ENCODE results near the gene C11orf71.
A peak's percentile ranks its signal among the peaks of the same experiment; 100 is the strongest.

C11orf71 gene

GRCh38 chr11:114366331-114367243 lies 33.7 kb downstream of the C11orf71 start:
- Histone ChIP-seq H3K9ac (ENCODE audit: low read length) (peak overlapping the region; percentile 41), H2AFZ (ENCODE audit: low read depth, low read length) (no peak overlapping the region), H2BK15ac (ENCODE audit: low read depth, poor library complexity, severe bottlenecking) (no peak overlapping the region), H3K4me1 (ENCODE audit: control insufficient read depth, insufficient read depth, low read depth, low read length) (peaks cover 11% of the 10 kb centered on the region), H3K4me3 (ENCODE audit: insufficient read depth in 1 of 2, low read depth in 1 of 2, low read length in 2 of 2) (no peak overlapping the region), H3K36me3 (ENCODE audit: control insufficient read depth in 1 of 2, insufficient read depth in 2 of 2, low read depth in 1 of 2, low read length in 2 of 2) (no peaks in the 10 kb centered on the region), H3K4ac (ENCODE audit: low read depth in 1 of 2, low read length in 2 of 2) (peak overlapping the region in 1 of 2 experiments; percentile 69), H3K23ac (ENCODE audit: low read length in 2 of 2) (no peak overlapping the region), H2AK5ac (ENCODE audit: low read length, severe bottlenecking) (peak overlapping the region; percentile 82), H4K8ac (ENCODE audit: low read length) (peak overlapping the region; percentile 62), H2BK5ac (ENCODE audit: low read depth, low read length, poor library complexity, severe bottlenecking) (peak overlapping the region; percentile 91), H3K27ac (ENCODE audit: low read length, poor library complexity, severe bottlenecking) (peak overlapping the region; percentile 84), H2BK120ac (ENCODE audit: low read depth, low read length) (peak overlapping the region; percentile 23), H3K79me1 (replicated peaks; ENCODE audit: low read length, poor library complexity, severe bottlenecking) (peaks cover 1% of the 10 kb centered on the region), H3K9me3 (ENCODE audit: control insufficient read depth, low read length) (no peaks in the 10 kb centered on the region), H3K4me2 (ENCODE audit: low read length, poor library complexity, severe bottlenecking) (peak overlapping the region; percentile 15), H3K18ac (ENCODE audit: low read depth in 1 of 2, low read length in 2 of 2) (peak overlapping the region; percentile 67 to 75), H3K14ac (ENCODE audit: low read length in 2 of 2) (peak overlapping the region in 1 of 2 experiments; percentile 89), H3K27me3 (ENCODE audit: control insufficient read depth in 1 of 2, insufficient read depth in 1 of 2, low read length in 2 of 2) (no peaks in the 10 kb centered on the region), H2BK12ac (ENCODE audit: low read length in 2 of 2) (peak overlapping the region in 1 of 2 experiments; percentile 47), H4K91ac (ENCODE audit: low read length) (no peak overlapping the region)
- DNase-seq = peak; percentile 83
- WGBS = 42% methylated on average over 13 of the region's 13 CpGs

- no peaks in the 10 kb centered on the region for H3K36me3 ChIP-seq (ENCODE audit: control insufficient read depth in 1 of 2, insufficient read depth in 2 of 2, low read depth in 1 of 2, low read length in 2 of 2)
- H3K4me1 ChIP-seq (ENCODE audit: control insufficient read depth, insufficient read depth, low read depth, low read length) = peaks cover 11% of the 10 kb centered on the region
- H2BK12ac ChIP-seq (ENCODE audit: low read length in 2 of 2) = no peak overlapping the region
- H2BK120ac ChIP-seq (ENCODE audit: low read depth, low read length) = no peak overlapping the region
- H3K9me3 ChIP-seq (ENCODE audit: control insufficient read depth, low read length) = no peaks in the 10 kb centered on the region
- no peak overlapping the region for H3K23ac ChIP-seq (ENCODE audit: low read length in 2 of 2)
- H3K4ac ChIP-seq (ENCODE audit: low read depth in 1 of 2, low read length in 2 of 2) = no peak overlapping the region
- no peak overlapping the region for H3K9ac ChIP-seq (ENCODE audit: low read length)
- no peak overlapping the region for H2BK5ac ChIP-seq (ENCODE audit: low read depth, low read length, poor library complexity, severe bottlenecking)
- no peak for DNase-seq
- no peak overlapping the region for H3K4me3 ChIP-seq (ENCODE audit: insufficient read depth in 1 of 2, low read depth in 1 of 2, low read length in 2 of 2)
- H4K91ac ChIP-seq (ENCODE audit: low read length) = no peak overlapping the region
- no peak overlapping the region for H2AK5ac ChIP-seq (ENCODE audit: low read length, severe bottlenecking)
- H3K4me2 ChIP-seq (ENCODE audit: low read length, poor library complexity, severe bottlenecking) = no peak overlapping the region
- no peak overlapping the region for H3K18ac ChIP-seq (ENCODE audit: low read depth in 1 of 2, low read length in 2 of 2)
- no peaks in the 10 kb centered on the region for H3K27me3 ChIP-seq (ENCODE audit: control insufficient read depth in 1 of 2, insufficient read depth in 1 of 2, low read length in 2 of 2)
- no peak overlapping the region for H3K14ac ChIP-seq (ENCODE audit: low read length in 2 of 2)
- H3K27ac ChIP-seq (ENCODE audit: low read length, poor library complexity, severe bottlenecking) = no peak overlapping the region
- H4K8ac ChIP-seq (ENCODE audit: low read length) = no peak overlapping the region
- WGBS = 82% methylated on average over 2 of the region's 3 CpGs
- H2BK15ac ChIP-seq (ENCODE audit: low read depth, poor library complexity, severe bottlenecking) = no peak overlapping the region
- H3K79me1 ChIP-seq (replicated peaks; ENCODE audit: low read length, poor library complexity, severe bottlenecking) = no peaks in the 10 kb centered on the region
- no peak overlapping the region for H2AFZ ChIP-seq (ENCODE audit: low read depth, low read length)
These were observed 37.4 kb downstream of the C11orf71 start for GRCh38 chr11:114362958-114363357.

- H3K36me3 ChIP-seq (ENCODE audit: control insufficient read depth in 1 of 2, insufficient read depth in 2 of 2, low read depth in 1 of 2, low read length in 2 of 2) = no peaks in the 10 kb centered on the region
- H3K9me3 ChIP-seq (ENCODE audit: control insufficient read depth, low read length) = no peaks in the 10 kb centered on the region
- H4K91ac ChIP-seq (ENCODE audit: low read length) = no peak overlapping the region
- peaks cover 11% of the 10 kb centered on the region for H3K4me1 ChIP-seq (ENCODE audit: control insufficient read depth, insufficient read depth, low read depth, low read length)
- H3K4me3 ChIP-seq (ENCODE audit: insufficient read depth in 1 of 2, low read depth in 1 of 2, low read length in 2 of 2) = no peak overlapping the region
- no peak overlapping the region for H4K8ac ChIP-seq (ENCODE audit: low read length)
- H3K9ac ChIP-seq (ENCODE audit: low read length) = no peak overlapping the region
- 79% methylated on average over 3 of the region's 4 CpGs for WGBS
- no peak overlapping the region for H3K27ac ChIP-seq (ENCODE audit: low read length, poor library complexity, severe bottlenecking)
- no peak overlapping the region for H3K4me2 ChIP-seq (ENCODE audit: low read length, poor library complexity, severe bottlenecking)
- no peak overlapping the region for H3K14ac ChIP-seq (ENCODE audit: low read length in 2 of 2)
- H2BK12ac ChIP-seq (ENCODE audit: low read length in 2 of 2) = no peak overlapping the region
- no peak overlapping the region for H3K18ac ChIP-seq (ENCODE audit: low read depth in 1 of 2, low read length in 2 of 2)
- H2BK5ac ChIP-seq (ENCODE audit: low read depth, low read length, poor library complexity, severe bottlenecking) = no peak overlapping the region
- H2BK120ac ChIP-seq (ENCODE audit: low read depth, low read length) = no peak overlapping the region
- no peak overlapping the region for H3K23ac ChIP-seq (ENCODE audit: low read length in 2 of 2)
- no peaks in the 10 kb centered on the region for H3K27me3 ChIP-seq (ENCODE audit: control insufficient read depth in 1 of 2, insufficient read depth in 1 of 2, low read length in 2 of 2)
- no peaks in the 10 kb centered on the region for H3K79me1 ChIP-seq (replicated peaks; ENCODE audit: low read length, poor library complexity, severe bottlenecking)
- no peak for DNase-seq
- H3K4ac ChIP-seq (ENCODE audit: low read depth in 1 of 2, low read length in 2 of 2) = no peak overlapping the region
- no peak overlapping the region for H2AK5ac ChIP-seq (ENCODE audit: low read length, severe bottlenecking)
- H2BK15ac ChIP-seq (ENCODE audit: low read depth, poor library complexity, severe bottlenecking) = no peak overlapping the region
- H2AFZ ChIP-seq (ENCODE audit: low read depth, low read length) = no peak overlapping the region
These were observed 38.0 kb downstream of the C11orf71 start for GRCh38 chr11:114362326-114362725.

GRCh38 chr11:114359342-114359741 lies 41.0 kb downstream of the C11orf71 start:
- no peak overlapping the region for H3K23ac ChIP-seq (ENCODE audit: low read length in 2 of 2)

More at GRCh38 chr11:114359342-114359741, 41.0 kb downstream of the C11orf71 start:
- Histone ChIP-seq H3K14ac (ENCODE audit: low read length in 2 of 2) (no peak overlapping the region), H2BK12ac (ENCODE audit: low read length in 2 of 2) (no peak overlapping the region), H3K27me3 (ENCODE audit: control insufficient read depth in 1 of 2, insufficient read depth in 1 of 2, low read length in 2 of 2) (no peaks in the 10 kb centered on the region), H3K27ac (ENCODE audit: low read length, poor library complexity, severe bottlenecking) (no peak overlapping the region), H3K18ac (ENCODE audit: low read depth in 1 of 2, low read length in 2 of 2) (no peak overlapping the region), H3K36me3 (ENCODE audit: control insufficient read depth in 1 of 2, insufficient read depth in 2 of 2, low read depth in 1 of 2, low read length in 2 of 2) (no peaks in the 10 kb centered on the region), H2AFZ (ENCODE audit: low read depth, low read length) (no peak overlapping the region), H2BK120ac (ENCODE audit: low read depth, low read length) (no peak overlapping the region), H4K91ac (ENCODE audit: low read length) (no peak overlapping the region), H3K4me2 (ENCODE audit: low read length, poor library complexity, severe bottlenecking) (no peak overlapping the region), H3K4me1 (ENCODE audit: control insufficient read depth, insufficient read depth, low read depth, low read length) (no peaks in the 10 kb centered on the region), H3K79me1 (replicated peaks; ENCODE audit: low read length, poor library complexity, severe bottlenecking) (no peaks in the 10 kb centered on the region), H4K8ac (ENCODE audit: low read length) (no peak overlapping the region), H2AK5ac (ENCODE audit: low read length, severe bottlenecking) (no peak overlapping the region), H3K9me3 (ENCODE audit: control insufficient read depth, low read length) (no peaks in the 10 kb centered on the region), H2BK5ac (ENCODE audit: low read depth, low read length, poor library complexity, severe bottlenecking) (no peak overlapping the region), H2BK15ac (ENCODE audit: low read depth, poor library complexity, severe bottlenecking) (no peak overlapping the region), H3K4ac (ENCODE audit: low read depth in 1 of 2, low read length in 2 of 2) (no peak overlapping the region), H3K4me3 (ENCODE audit: insufficient read depth in 1 of 2, low read depth in 1 of 2, low read length in 2 of 2) (no peak overlapping the region), H3K9ac (ENCODE audit: low read length) (no peak overlapping the region)
- DNase-seq = no peak
